ENCODE data around the gene TUFT1. TPM values are rescaled to one million over a fixed set of nuclear protein-coding genes. Genes with fewer than 3 reads are reported as not detected.
"Not testable (repeated sequence)": the region's sequence is repeated elsewhere in the genome, so short reads cannot be mapped to it uniquely, and the experiment has no call there.

Gene TUFT1
- total RNA-seq, 1 donor from 2014 or later = 3.1 TPM

- no peak for ATAC-seq
- no peak for DNase-seq
- intact Hi-C loops (cut with micrococcal nuclease) = no loop called here
These were observed 64.2 kb downstream of the TUFT1 start for GRCh38 chr1:151604291-151604690.

- intact Hi-C loops (cut with micrococcal nuclease) = no loop called here
- DNase-seq = no peak
- no peak for ATAC-seq
These were observed 66.3 kb downstream of the TUFT1 start for GRCh38 chr1:151606384-151606783.

- DNase-seq (no peak), ATAC-seq (no peak)
- intact Hi-C loops (cut with micrococcal nuclease) = no loop called here
These were observed 66.7 kb downstream of the TUFT1 start for GRCh38 chr1:151606857-151607256.

- no peak for DNase-seq
- no peak for ATAC-seq
- intact Hi-C loops (cut with micrococcal nuclease) = no loop called here
These were observed 70.0 kb downstream of the TUFT1 start for GRCh38 chr1:151610142-151610541.

- ATAC-seq (peak; percentile 44), DNase-seq (no peak)
- intact Hi-C loops (cut with micrococcal nuclease) = no loop called here
These were observed 71.2 kb downstream of the TUFT1 start for GRCh38 chr1:151611288-151611790.

GRCh38 chr1:151611832-151612500 lies 71.9 kb downstream of the TUFT1 start, which contains the start of gene SNX27:
Gene SNX27 (plus strand): TSS chr1:151612050. CDS start chr1:151612202, 152 bp downstream.
- ATAC-seq (peak; percentile 97), DNase-seq (peak; percentile 92)
- intact Hi-C loops (cut with micrococcal nuclease) = no loop called here

GRCh38 chr1:151612501-151613281 lies 72.6 kb downstream of the TUFT1 start:
- intact Hi-C loops (cut with micrococcal nuclease) = no loop called here

GRCh38 chr1:151613282-151613780 lies 73.2 kb downstream of the TUFT1 start:
- intact Hi-C loops (cut with micrococcal nuclease) = no loop called here
- DNase-seq = no peak
- no peak for ATAC-seq

More at GRCh38 chr1:151612501-151613281, 72.6 kb downstream of the TUFT1 start:
- DNase-seq (no peak), ATAC-seq (peak; percentile 42)

- ATAC-seq = no peak
- intact Hi-C loops (cut with micrococcal nuclease) = no loop called here
- DNase-seq = no peak
These were observed 75.8 kb downstream of the TUFT1 start for GRCh38 chr1:151615711-151616504.

GRCh38 chr1:151616505-151616849 lies 76.4 kb downstream of the TUFT1 start:
- DNase-seq (no peak), ATAC-seq (no peak)
- intact Hi-C loops (cut with micrococcal nuclease) = no loop called here

GRCh38 chr1:151618003-151618402 lies 77.9 kb downstream of the TUFT1 start:
- no peak for DNase-seq
- intact Hi-C loops (cut with micrococcal nuclease) = no loop called here
- no peak for ATAC-seq

GRCh38 chr1:151618470-151618869 lies 78.4 kb downstream of the TUFT1 start:
- DNase-seq (no peak), ATAC-seq (no peak)
- intact Hi-C loops (cut with micrococcal nuclease) = no loop called here

GRCh38 chr1:151618996-151619395 lies 78.9 kb downstream of the TUFT1 start:
- DNase-seq; intact Hi-C loops (cut with micrococcal nuclease); ATAC-seq: not testable (repeated sequence)

- DNase-seq = no peak
- ATAC-seq = peak; percentile 47
- intact Hi-C loops (cut with micrococcal nuclease) = no loop called here
These were observed 79.5 kb downstream of the TUFT1 start for GRCh38 chr1:151619489-151620093.

- DNase-seq (no peak), ATAC-seq (peak; percentile 86)
- intact Hi-C loops (cut with micrococcal nuclease) = no loop called here
These were observed 80.2 kb downstream of the TUFT1 start for GRCh38 chr1:151620286-151620685.

GRCh38 chr1:151621351-151621750 lies 81.2 kb downstream of the TUFT1 start:
- intact Hi-C loops (cut with micrococcal nuclease) = no loop called here
- no peak for DNase-seq
- peak; percentile 73 for ATAC-seq

GRCh38 chr1:151624783-151625182 lies 84.7 kb downstream of the TUFT1 start:
- DNase-seq = no peak
- intact Hi-C loops (cut with micrococcal nuclease) = no loop called here
- no peak for ATAC-seq

- intact Hi-C loops (cut with micrococcal nuclease) = no loop called here
- DNase-seq = no peak
These were observed 86.7 kb downstream of the TUFT1 start for GRCh38 chr1:151626740-151627334.

GRCh38 chr1:151629278-151629677 lies 89.2 kb downstream of the TUFT1 start:
- ATAC-seq = no peak
- DNase-seq = no peak
- intact Hi-C loops (cut with micrococcal nuclease) = no loop called here

More at GRCh38 chr1:151626740-151627334, 86.7 kb downstream of the TUFT1 start:
- ATAC-seq = no peak

Data from left ventricle myocardium superior (tissue), 1 donor.